Measurements from ENCODE around the gene METTL27.

Gene METTL27

GRCh38 chr7:73876361-73876760 lies 34.0 kb upstream of the METTL27 start:
- Mint-ChIP-seq H3K27ac (no peak overlapping the region), H3K4me3 (no peak overlapping the region), H3K4me1 (ENCODE audit: low read depth) (no peaks in the 10 kb centered on the region)

GRCh38 chr7:73872056-73872908 lies 30.0 kb upstream of the METTL27 start:
- Mint-ChIP-seq H3K36me3 (no peaks in the 10 kb centered on the region), H3K27me3 (no peaks in the 10 kb centered on the region), H3K9me3 (ENCODE audit: low read depth) (no peaks in the 10 kb centered on the region), H3K27ac (no peak overlapping the region), H3K4me3 (no peak overlapping the region), H3K4me1 (ENCODE audit: low read depth) (no peaks in the 10 kb centered on the region)

More at GRCh38 chr7:73876361-73876760, 34.0 kb upstream of the METTL27 start:
- H3K9me3 Mint-ChIP-seq (ENCODE audit: low read depth) = no peaks in the 10 kb centered on the region
- H3K27me3 Mint-ChIP-seq = peaks cover 2% of the 10 kb centered on the region
- H3K36me3 Mint-ChIP-seq = no peaks in the 10 kb centered on the region

GRCh38 chr7:73871163-73872011 lies 29.1 kb upstream of the METTL27 start:
- no peaks in the 10 kb centered on the region for H3K4me1 Mint-ChIP-seq (ENCODE audit: low read depth)
- H3K36me3 Mint-ChIP-seq = no peaks in the 10 kb centered on the region
- no peak overlapping the region for H3K4me3 Mint-ChIP-seq
- no peaks in the 10 kb centered on the region for H3K27me3 Mint-ChIP-seq
- H3K9me3 Mint-ChIP-seq (ENCODE audit: low read depth) = no peaks in the 10 kb centered on the region
- no peak overlapping the region for H3K27ac Mint-ChIP-seq

- Mint-ChIP-seq H3K27ac (no peak overlapping the region), H3K36me3 (no peaks in the 10 kb centered on the region), H3K9me3 (ENCODE audit: low read depth) (no peaks in the 10 kb centered on the region), H3K27me3 (no peaks in the 10 kb centered on the region), H3K4me1 (ENCODE audit: low read depth) (no peaks in the 10 kb centered on the region), H3K4me3 (no peak overlapping the region)
Observed at GRCh38 chr7:73870041-73870492, 27.8 kb upstream of the METTL27 start.

- H3K36me3 Mint-ChIP-seq = no peaks in the 10 kb centered on the region
- no peak overlapping the region for H3K4me3 Mint-ChIP-seq
- no peaks in the 10 kb centered on the region for H3K27me3 Mint-ChIP-seq
- no peaks in the 10 kb centered on the region for H3K4me1 Mint-ChIP-seq (ENCODE audit: low read depth)
- H3K27ac Mint-ChIP-seq = no peak overlapping the region
- H3K9me3 Mint-ChIP-seq (ENCODE audit: low read depth) = no peaks in the 10 kb centered on the region
Observed at GRCh38 chr7:73869011-73869798, 26.9 kb upstream of the METTL27 start.

GRCh38 chr7:73866446-73866767 lies 24.1 kb upstream of the METTL27 start:
- Mint-ChIP-seq H3K4me1 (ENCODE audit: low read depth) (no peaks in the 10 kb centered on the region), H3K9me3 (ENCODE audit: low read depth) (no peaks in the 10 kb centered on the region), H3K36me3 (no peaks in the 10 kb centered on the region), H3K4me3 (no peak overlapping the region), H3K27ac (no peak overlapping the region), H3K27me3 (no peaks in the 10 kb centered on the region)

- Mint-ChIP-seq H3K36me3 (no peaks in the 10 kb centered on the region), H3K9me3 (ENCODE audit: low read depth) (no peaks in the 10 kb centered on the region), H3K4me3 (no peak overlapping the region), H3K27me3 (no peaks in the 10 kb centered on the region), H3K27ac (no peak overlapping the region), H3K4me1 (ENCODE audit: low read depth) (no peaks in the 10 kb centered on the region)
Observed at GRCh38 chr7:73865738-73866445, 23.6 kb upstream of the METTL27 start.

GRCh38 chr7:73864981-73865711 lies 22.8 kb upstream of the METTL27 start:
- Mint-ChIP-seq H3K36me3 (no peaks in the 10 kb centered on the region), H3K4me1 (ENCODE audit: low read depth) (no peaks in the 10 kb centered on the region), H3K9me3 (ENCODE audit: low read depth) (no peaks in the 10 kb centered on the region), H3K27me3 (no peaks in the 10 kb centered on the region), H3K27ac (no peak overlapping the region), H3K4me3 (no peak overlapping the region)

GRCh38 chr7:73861305-73861704 lies 19.0 kb upstream of the METTL27 start:
- H3K27me3 Mint-ChIP-seq = peaks cover 6% of the 10 kb centered on the region
- H3K4me3 Mint-ChIP-seq = no peak overlapping the region
- peaks cover 3% of the 10 kb centered on the region for H3K36me3 Mint-ChIP-seq
- H3K9me3 Mint-ChIP-seq (ENCODE audit: low read depth) = peaks cover 3% of the 10 kb centered on the region
- H3K4me1 Mint-ChIP-seq (ENCODE audit: low read depth) = peaks cover 2% of the 10 kb centered on the region
- no peak overlapping the region for H3K27ac Mint-ChIP-seq

- Mint-ChIP-seq H3K27me3 (peaks cover 6% of the 10 kb centered on the region), H3K9me3 (ENCODE audit: low read depth) (peaks cover 3% of the 10 kb centered on the region), H3K36me3 (peaks cover 3% of the 10 kb centered on the region), H3K4me1 (ENCODE audit: low read depth) (peaks cover 2% of the 10 kb centered on the region), H3K27ac (no peak within 1 kb of the TSS), H3K4me3 (no peak within 1 kb of the TSS)
Observed at GRCh38 chr7:73860859-73861258, 18.5 kb upstream of the METTL27 start, which contains the start of gene TMEM270. Gene TMEM270, plus strand, starts transcription at chr7:73861159. Its CDS starts 36 bp downstream, at chr7:73861195.

GRCh38 chr7:73858807-73859206 lies 16.5 kb upstream of the METTL27 start:
- peaks cover 5% of the 10 kb centered on the region for H3K4me1 Mint-ChIP-seq (ENCODE audit: low read depth)
- H3K4me3 Mint-ChIP-seq = no peak overlapping the region
- peaks cover 3% of the 10 kb centered on the region for H3K36me3 Mint-ChIP-seq
- H3K27me3 Mint-ChIP-seq = peaks cover 6% of the 10 kb centered on the region
- H3K9me3 Mint-ChIP-seq (ENCODE audit: low read depth) = peaks cover 3% of the 10 kb centered on the region
- no peak overlapping the region for H3K27ac Mint-ChIP-seq

GRCh38 chr7:73856941-73857340 lies 14.6 kb upstream of the METTL27 start:
- Mint-ChIP-seq H3K4me3 (no peak overlapping the region), H3K27ac (no peak overlapping the region), H3K27me3 (peaks cover 8% of the 10 kb centered on the region)

GRCh38 chr7:73852500-73852899 lies 10.2 kb upstream of the METTL27 start:
- Mint-ChIP-seq H3K4me3 (no peak overlapping the region), H3K36me3 (no peaks in the 10 kb centered on the region), H3K9me3 (ENCODE audit: low read depth) (no peaks in the 10 kb centered on the region), H3K4me1 (ENCODE audit: low read depth) (peaks cover 16% of the 10 kb centered on the region), H3K27ac (no peak overlapping the region), H3K27me3 (peaks cover 4% of the 10 kb centered on the region)

More at GRCh38 chr7:73856941-73857340, 14.6 kb upstream of the METTL27 start:
- Mint-ChIP-seq H3K4me1 (ENCODE audit: low read depth) (peaks cover 5% of the 10 kb centered on the region), H3K9me3 (ENCODE audit: low read depth) (peaks cover 3% of the 10 kb centered on the region), H3K36me3 (peaks cover 3% of the 10 kb centered on the region)

All from activated naive CD8-positive, alpha-beta T cell (primary cell).